ENCODE results near the gene XCR1.

- TF ChIP-seq EZH2 (IDR thresholded peaks at IDR 0.05; ENCODE audit: borderline replicate concordance, low read depth, low read length, severe bottlenecking), result no peak
- TF ChIP-seq CTCF (IDR thresholded peaks at IDR 0.05; ENCODE audit: extremely low read depth in 1 of 2, insufficient read depth in 1 of 2, low read depth in 1 of 2, low read length in 2 of 2), result no peak
- no peak for TF ChIP-seq POLR2A (IDR thresholded peaks at IDR 0.05; ENCODE audit: low read depth, low read length)
Measured at GRCh38 chr3:46025139-46025538, 2.1 kb downstream of the XCR1 start.
